Measurements from ENCODE around the gene LMBRD2.

The LMBRD2 gene

DNA sequence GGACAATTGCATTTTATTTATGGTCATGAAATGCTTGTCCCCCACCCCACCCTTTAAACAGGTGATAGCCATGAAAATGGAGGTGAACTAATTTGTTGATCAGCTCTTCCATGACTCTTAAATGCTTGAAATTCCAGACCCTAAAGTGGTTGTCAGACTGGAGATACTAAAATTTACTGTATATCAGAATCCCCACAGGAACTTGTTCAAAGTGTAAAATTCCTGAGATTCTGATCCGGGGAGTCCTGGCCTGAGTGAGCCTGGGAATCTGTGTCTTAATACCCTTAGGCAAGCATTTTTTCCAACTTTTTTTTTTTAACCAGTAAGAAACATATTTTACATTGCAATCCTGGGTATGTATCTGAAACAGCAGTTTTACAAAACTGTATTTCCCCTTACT is 4.9 kb upstream of the LMBRD2 start:
- no peaks in the 10 kb centered on the region for H4K20me1 ChIP-seq (ENCODE audit: insufficient read depth, low read length)
- H3K9me2 ChIP-seq (replicated peaks; ENCODE audit: insufficient read depth, low read length): no peaks in the 10 kb centered on the region
- peaks cover 96% of the 10 kb centered on the region for H3K79me2 ChIP-seq (ENCODE audit: low read length)
- H3F3A ChIP-seq (ENCODE audit: insufficient read depth, low read length): no peaks in the 10 kb centered on the region
- H3K4me1 ChIP-seq (ENCODE audit: low read length): peaks cover 8% of the 10 kb centered on the region
- no peak overlapping the region for H3K9ac ChIP-seq (ENCODE audit: low read length)
- TF ChIP-seq, protein P1, sequence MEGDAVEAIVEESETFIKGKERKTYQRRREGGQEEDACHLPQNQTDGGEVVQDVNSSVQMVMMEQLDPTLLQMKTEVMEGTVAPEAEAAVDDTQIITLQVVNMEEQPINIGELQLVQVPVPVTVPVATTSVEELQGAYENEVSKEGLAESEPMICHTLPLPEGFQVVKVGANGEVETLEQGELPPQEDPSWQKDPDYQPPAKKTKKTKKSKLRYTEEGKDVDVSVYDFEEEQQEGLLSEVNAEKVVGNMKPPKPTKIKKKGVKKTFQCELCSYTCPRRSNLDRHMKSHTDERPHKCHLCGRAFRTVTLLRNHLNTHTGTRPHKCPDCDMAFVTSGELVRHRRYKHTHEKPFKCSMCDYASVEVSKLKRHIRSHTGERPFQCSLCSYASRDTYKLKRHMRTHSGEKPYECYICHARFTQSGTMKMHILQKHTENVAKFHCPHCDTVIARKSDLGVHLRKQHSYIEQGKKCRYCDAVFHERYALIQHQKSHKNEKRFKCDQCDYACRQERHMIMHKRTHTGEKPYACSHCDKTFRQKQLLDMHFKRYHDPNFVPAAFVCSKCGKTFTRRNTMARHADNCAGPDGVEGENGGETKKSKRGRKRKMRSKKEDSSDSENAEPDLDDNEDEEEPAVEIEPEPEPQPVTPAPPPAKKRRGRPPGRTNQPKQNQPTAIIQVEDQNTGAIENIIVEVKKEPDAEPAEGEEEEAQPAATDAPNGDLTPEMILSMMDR (IDR thresholded peaks at IDR 0.05; ENCODE audit: low read length): no peak
- no peak for TF ChIP-seq EZH2 (optimal IDR thresholded peaks at IDR 0.05; ENCODE audit: low read depth, low read length)
- TF ChIP-seq EZH2phosphoT487 (IDR thresholded peaks at IDR 0.05; ENCODE audit: low read length): no peak
- no peaks in the 10 kb centered on the region for H3K27me3 ChIP-seq (replicated peaks; ENCODE audit: insufficient read depth, low read length)
- H3K36me3 ChIP-seq (replicated peaks; ENCODE audit: insufficient read depth, low read length): no peaks in the 10 kb centered on the region; the same call in 1 of the 2 replicates
- H3K27ac ChIP-seq (ENCODE audit: low read length): no peak overlapping the region
- no peak overlapping the region for H3K4me2 ChIP-seq (ENCODE audit: low read depth, low read length)
- no peak for DNase-seq
- no peak overlapping the region for H2AFZ ChIP-seq (ENCODE audit: low read length)
- H3K9me3 ChIP-seq (replicated peaks; ENCODE audit: insufficient read depth, low read length): no peaks in the 10 kb centered on the region
- no peak overlapping the region for H3K4me3 ChIP-seq (ENCODE audit: low read length)

DNA sequence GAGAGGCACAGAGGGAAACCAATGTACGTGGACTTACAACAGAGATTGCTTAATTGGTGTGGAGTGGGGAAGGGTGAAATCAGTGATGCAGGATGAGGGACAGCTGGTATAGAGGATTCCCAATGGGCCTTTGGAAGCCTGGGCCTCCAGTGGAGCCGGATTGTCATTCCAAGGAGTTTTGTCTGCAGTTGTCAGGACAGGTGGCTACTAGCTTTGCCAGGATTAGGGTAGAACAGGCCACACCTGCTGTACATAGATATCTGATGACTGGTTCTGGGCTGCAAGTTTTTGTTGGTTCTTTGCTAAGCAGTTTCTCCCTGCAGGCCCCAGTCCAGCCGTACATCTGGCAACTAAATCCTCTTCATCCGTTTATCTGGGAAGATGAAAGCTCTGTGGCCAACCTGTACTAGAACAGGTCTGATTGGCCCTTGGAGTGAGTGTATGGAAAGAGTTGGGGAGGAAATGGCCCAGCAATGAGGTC is 4.5 kb upstream of the LMBRD2 start:
- Histone ChIP-seq H3K9me2 (replicated peaks; ENCODE audit: insufficient read depth, low read length) (no peaks in the 10 kb centered on the region), H3K9ac (ENCODE audit: low read length) (no peak overlapping the region), H3F3A (ENCODE audit: insufficient read depth, low read length) (peaks cover 2% of the 10 kb centered on the region; the same call in 1 of the 2 replicates), H3K79me2 (ENCODE audit: low read length) (peaks cover 96% of the 10 kb centered on the region), H3K4me2 (ENCODE audit: low read depth, low read length) (no peak overlapping the region), H2AFZ (ENCODE audit: low read length) (no peak overlapping the region), H3K9me3 (replicated peaks; ENCODE audit: insufficient read depth, low read length) (no peaks in the 10 kb centered on the region), H3K27ac (ENCODE audit: low read length) (no peak overlapping the region), H4K20me1 (ENCODE audit: insufficient read depth, low read length) (no peaks in the 10 kb centered on the region), H3K36me3 (replicated peaks; ENCODE audit: insufficient read depth, low read length) (no peaks in the 10 kb centered on the region; the same call in 1 of the 2 replicates), H3K4me3 (ENCODE audit: low read length) (no peak overlapping the region), H3K4me1 (ENCODE audit: low read length) (peaks cover 8% of the 10 kb centered on the region), H3K27me3 (replicated peaks; ENCODE audit: insufficient read depth, low read length) (no peaks in the 10 kb centered on the region)
- TF ChIP-seq, protein P1 (IDR thresholded peaks at IDR 0.05; ENCODE audit: low read length): no peak
- no peak for TF ChIP-seq EZH2phosphoT487 (IDR thresholded peaks at IDR 0.05; ENCODE audit: low read length)
- TF ChIP-seq EZH2 (optimal IDR thresholded peaks at IDR 0.05; ENCODE audit: low read depth, low read length): no peak
- no peak for DNase-seq

DNA sequence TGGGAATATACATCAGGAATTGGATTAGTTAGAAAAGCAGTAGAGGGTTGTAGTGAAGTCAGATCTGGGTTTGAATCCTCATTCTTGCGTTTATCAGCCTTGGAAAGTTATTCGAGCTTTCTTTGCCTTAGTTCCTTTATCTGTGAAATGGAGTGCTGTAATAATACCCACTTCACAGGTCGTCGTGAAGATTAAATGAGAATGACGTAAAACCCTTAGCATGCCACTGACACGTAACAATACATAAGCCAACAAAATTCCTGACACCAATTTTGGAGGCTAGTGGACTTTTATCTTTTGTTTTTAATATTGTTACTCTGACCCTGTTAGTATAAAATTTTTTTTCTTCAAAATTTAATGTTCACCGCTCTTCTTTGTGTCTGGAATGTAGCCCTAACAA is 3.6 kb upstream of the LMBRD2 start:
- DNase-seq: no peak
- no peak overlapping the region for H2AFZ ChIP-seq (ENCODE audit: low read length)
- no peak overlapping the region for H3K4me3 ChIP-seq (ENCODE audit: low read length)
- no peaks in the 10 kb centered on the region for H3K9me2 ChIP-seq (replicated peaks; ENCODE audit: insufficient read depth, low read length)
- peaks cover 96% of the 10 kb centered on the region for H3K79me2 ChIP-seq (ENCODE audit: low read length)
- H3K4me1 ChIP-seq (ENCODE audit: low read length): peaks cover 9% of the 10 kb centered on the region
- H3K4me2 ChIP-seq (ENCODE audit: low read depth, low read length): no peak overlapping the region
- H3F3A ChIP-seq (ENCODE audit: insufficient read depth, low read length): peaks cover 5% of the 10 kb centered on the region; the same call in 1 of the 2 replicates
- no peak overlapping the region for H3K9ac ChIP-seq (ENCODE audit: low read length)
- H3K27me3 ChIP-seq (replicated peaks; ENCODE audit: insufficient read depth, low read length): no peaks in the 10 kb centered on the region
- H3K27ac ChIP-seq (ENCODE audit: low read length): no peak overlapping the region
- H3K9me3 ChIP-seq (replicated peaks; ENCODE audit: insufficient read depth, low read length): no peaks in the 10 kb centered on the region
- TF ChIP-seq EZH2 (optimal IDR thresholded peaks at IDR 0.05; ENCODE audit: low read depth, low read length) (no peak), EZH2phosphoT487 (IDR thresholded peaks at IDR 0.05; ENCODE audit: low read length) (no peak)
- TF ChIP-seq, protein P1 (IDR thresholded peaks at IDR 0.05; ENCODE audit: low read length): no peak
- no peaks in the 10 kb centered on the region for H4K20me1 ChIP-seq (ENCODE audit: insufficient read depth, low read length)
- no peaks in the 10 kb centered on the region; the same call in 1 of the 2 replicates for H3K36me3 ChIP-seq (replicated peaks; ENCODE audit: insufficient read depth, low read length)
